IPS-18a (cell line): Measurements from ENCODE around the gene MED12L.
"Not testable (repeated sequence)": the region's sequence is repeated elsewhere in the genome, so short reads cannot be mapped to it uniquely, and the experiment has no call there.

ENCODE experiments used
- H3K27ac ChIP-seq: one replicate; pipeline ENCODE4 v1.5.1; 2013; ENCODE audit warnings: low read length
- H3K27me3 ChIP-seq: one replicate; pipeline ENCODE4 v1.6.1; 2013; ENCODE audit warnings: mild to moderate bottlenecking, low read length; ENCODE audit not compliant: control insufficient read depth, insufficient read depth
- H3K36me3 ChIP-seq: one replicate; pipeline ENCODE4 v1.6.1; 2013; ENCODE audit warnings: low read depth, low read length; ENCODE audit not compliant: control insufficient read depth
- H3K4me1 ChIP-seq: one replicate; pipeline ENCODE4 v1.6.1; 2013; ENCODE audit warnings: low read depth, low read length; ENCODE audit not compliant: control insufficient read depth
- H3K4me3 ChIP-seq: one replicate; pipeline ENCODE4 v1.5.1; 2013; ENCODE audit warnings: low read length
- H3K9ac ChIP-seq: one replicate; pipeline ENCODE4 v1.6.1; 2013; ENCODE audit warnings: mild to moderate bottlenecking, low read length, moderate library complexity
- H3K9me3 ChIP-seq: one replicate; pipeline ENCODE4 v1.6.1; 2013; ENCODE audit warnings: low read depth, low read length; ENCODE audit not compliant: control insufficient read depth

Gene MED12L

GRCh38 chr3:151383956-151384355, 298.5 kb downstream of the MED12L start:
- Histone ChIP-seq H3K36me3 (peaks cover 7% of the 10 kb centered on the region), H3K9ac (no peak overlapping the region), H3K9me3 (no peaks in the 10 kb centered on the region), H3K27ac (no peak overlapping the region), H3K4me3 (no peak overlapping the region), H3K4me1 (no peaks in the 10 kb centered on the region), H3K27me3 (no peaks in the 10 kb centered on the region)

GRCh38 chr3:151384741-151385174, 299.3 kb downstream of the MED12L start, which contains the start of gene P2RY12:
Gene P2RY12, minus strand, starts transcription at chr3:151384753. Its CDS starts 45,908 bp downstream, at chr3:151338845.
- Histone ChIP-seq H3K4me3 (no peak within 1 kb of the TSS), H3K9ac (no peak within 1 kb of the TSS), H3K36me3 (peaks cover 7% of the 10 kb centered on the region)

GRCh38 chr3:151386056-151386455, 300.6 kb downstream of the MED12L start:
- Histone ChIP-seq H3K27ac (no peak overlapping the region), H3K27me3 (no peaks in the 10 kb centered on the region), H3K9me3 (no peaks in the 10 kb centered on the region), H3K4me1 (no peaks in the 10 kb centered on the region), H3K36me3 (peaks cover 7% of the 10 kb centered on the region), H3K4me3 (no peak overlapping the region), H3K9ac (no peak overlapping the region)

More at GRCh38 chr3:151384741-151385174, 299.3 kb downstream of the MED12L start, which contains the start of gene P2RY12:
- H3K27me3 ChIP-seq = no peaks in the 10 kb centered on the region
- no peak within 1 kb of the TSS for H3K27ac ChIP-seq
- no peaks in the 10 kb centered on the region for H3K4me1 ChIP-seq
- no peaks in the 10 kb centered on the region for H3K9me3 ChIP-seq

- H3K9me3 ChIP-seq = no peaks in the 10 kb centered on the region
- H3K36me3 ChIP-seq = peaks cover 7% of the 10 kb centered on the region
- H3K9ac ChIP-seq = no peak overlapping the region
- H3K27me3 ChIP-seq = no peaks in the 10 kb centered on the region
- no peak overlapping the region for H3K4me3 ChIP-seq
- H3K4me1 ChIP-seq = no peaks in the 10 kb centered on the region
- H3K27ac ChIP-seq = no peak overlapping the region
Observed at GRCh38 chr3:151387432-151387831, 302.0 kb downstream of the MED12L start.

- H3K4me3 ChIP-seq = no peak overlapping the region
- peaks cover under 1% of the 10 kb centered on the region for H3K4me1 ChIP-seq
- no peak overlapping the region for H3K9ac ChIP-seq
Observed at GRCh38 chr3:151387842-151388241, 302.4 kb downstream of the MED12L start.

GRCh38 chr3:151391720-151392119, 306.3 kb downstream of the MED12L start:
- Histone ChIP-seq H3K27ac (no peak overlapping the region), H3K4me1 (peaks cover 23% of the 10 kb centered on the region), H3K27me3 (no peaks in the 10 kb centered on the region), H3K9ac (no peak overlapping the region), H3K4me3 (no peak overlapping the region), H3K9me3 (no peaks in the 10 kb centered on the region), H3K36me3 (peaks cover 7% of the 10 kb centered on the region)

More at GRCh38 chr3:151387842-151388241, 302.4 kb downstream of the MED12L start:
- H3K27me3 ChIP-seq = no peaks in the 10 kb centered on the region
- peaks cover 7% of the 10 kb centered on the region for H3K36me3 ChIP-seq
- H3K27ac ChIP-seq = no peak overlapping the region
- no peaks in the 10 kb centered on the region for H3K9me3 ChIP-seq

- not testable (repeated sequence) for H3K27ac ChIP-seq, H3K9ac ChIP-seq, H3K27me3 ChIP-seq, H3K4me3 ChIP-seq, H3K9me3 ChIP-seq, H3K36me3 ChIP-seq
- peaks cover 23% of the 10 kb centered on the region for H3K4me1 ChIP-seq
Observed at GRCh38 chr3:151392191-151392590, 306.7 kb downstream of the MED12L start.

GRCh38 chr3:151393146-151393830, 307.8 kb downstream of the MED12L start:
- H3K4me1 ChIP-seq = peaks cover 23% of the 10 kb centered on the region
- H3K27me3 ChIP-seq = no peaks in the 10 kb centered on the region
- H3K36me3 ChIP-seq = no peaks in the 10 kb centered on the region
- H3K27ac ChIP-seq = peak overlapping the region; percentile 54
- peak overlapping the region; percentile 9 for H3K9ac ChIP-seq
- H3K4me3 ChIP-seq = peak overlapping the region; percentile 36
- H3K9me3 ChIP-seq = no peaks in the 10 kb centered on the region

- H3K4me3 ChIP-seq = peak overlapping the region; percentile 36
- H3K9me3 ChIP-seq = no peaks in the 10 kb centered on the region
- H3K36me3 ChIP-seq = no peaks in the 10 kb centered on the region
- peaks cover 23% of the 10 kb centered on the region for H3K4me1 ChIP-seq
- no peak overlapping the region for H3K9ac ChIP-seq
- peak overlapping the region; percentile 54 for H3K27ac ChIP-seq
- H3K27me3 ChIP-seq = no peaks in the 10 kb centered on the region
Observed at GRCh38 chr3:151393941-151394340, 308.5 kb downstream of the MED12L start.

- no peaks in the 10 kb centered on the region for H3K27me3 ChIP-seq
- no peaks in the 10 kb centered on the region for H3K9me3 ChIP-seq
- no peaks in the 10 kb centered on the region for H3K36me3 ChIP-seq
- no peak overlapping the region for H3K27ac ChIP-seq
- no peak overlapping the region for H3K9ac ChIP-seq
- no peak overlapping the region for H3K4me3 ChIP-seq
- peaks cover 28% of the 10 kb centered on the region for H3K4me1 ChIP-seq
Observed at GRCh38 chr3:151394611-151395010, 309.1 kb downstream of the MED12L start.

GRCh38 chr3:151395806-151396205, 310.3 kb downstream of the MED12L start:
- H3K27ac ChIP-seq = no peak overlapping the region
- H3K4me1 ChIP-seq = peaks cover 28% of the 10 kb centered on the region
- H3K9ac ChIP-seq = no peak overlapping the region
- no peak overlapping the region for H3K4me3 ChIP-seq
- H3K9me3 ChIP-seq = no peaks in the 10 kb centered on the region
- no peaks in the 10 kb centered on the region for H3K27me3 ChIP-seq
- H3K36me3 ChIP-seq = no peaks in the 10 kb centered on the region

GRCh38 chr3:151398895-151399294, 313.4 kb downstream of the MED12L start:
- Histone ChIP-seq H3K27me3 (no peaks in the 10 kb centered on the region), H3K4me3 (no peak overlapping the region), H3K36me3 (no peaks in the 10 kb centered on the region), H3K9ac (no peak overlapping the region), H3K27ac (no peak overlapping the region), H3K4me1 (peaks cover 18% of the 10 kb centered on the region), H3K9me3 (no peaks in the 10 kb centered on the region)
